ENCODE results near the gene SEPTIN5. TPM values are rescaled to one million over a fixed set of nuclear protein-coding genes. Genes with fewer than 3 reads are reported as not detected.

Gene SEPTIN5
- total RNA-seq, 1 experiment from 2014 or later = 46.2 TPM

DNA sequence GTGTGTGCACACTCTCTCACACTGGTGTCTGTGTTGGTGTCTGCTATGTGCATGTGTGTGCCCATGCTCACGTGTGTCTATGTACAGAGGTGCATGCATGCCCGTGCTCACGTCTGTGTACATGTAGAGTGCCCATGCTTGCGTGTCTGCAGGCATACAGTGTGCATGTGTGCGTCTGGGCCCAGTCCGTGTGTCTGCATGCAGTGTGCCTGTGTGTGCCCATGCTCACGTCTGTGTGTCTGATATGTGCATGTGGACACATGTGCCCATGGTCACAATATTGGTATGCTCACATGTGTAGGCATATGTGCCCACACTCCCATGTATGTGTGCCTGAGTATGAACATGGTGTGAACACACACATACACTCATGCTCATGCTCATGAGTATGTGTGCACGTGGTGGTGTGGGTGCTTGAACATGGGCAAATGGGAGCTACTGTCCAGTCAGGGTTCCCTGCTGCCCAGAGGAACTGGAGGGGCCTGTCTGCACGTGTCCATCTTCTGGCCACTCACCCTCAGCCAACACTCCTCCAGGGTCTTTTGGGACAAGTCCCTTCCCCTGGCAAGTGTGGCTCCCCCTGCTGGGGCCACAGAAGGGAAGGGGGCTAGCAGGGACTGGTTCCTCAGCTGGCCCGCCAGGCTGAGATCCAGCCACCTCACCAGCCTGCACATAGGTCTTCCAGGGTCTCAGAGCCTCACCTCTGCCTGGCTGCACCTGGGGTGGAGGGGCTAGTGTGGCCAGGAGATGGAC lies 39.0 kb downstream of the SEPTIN5 start:
- DNase-seq (ENCODE audit: low read depth) = no peak
- in situ Hi-C loops (cut with HindIII; ENCODE audit: low pct_unique_long_range_greater_than_20kb, low sequenced_read_pairs) = loop anchor here (10.0 kb wide), 2 partner anchors 82 to 172 kb away; no protein-coding TSS in a partner anchor

DNA sequence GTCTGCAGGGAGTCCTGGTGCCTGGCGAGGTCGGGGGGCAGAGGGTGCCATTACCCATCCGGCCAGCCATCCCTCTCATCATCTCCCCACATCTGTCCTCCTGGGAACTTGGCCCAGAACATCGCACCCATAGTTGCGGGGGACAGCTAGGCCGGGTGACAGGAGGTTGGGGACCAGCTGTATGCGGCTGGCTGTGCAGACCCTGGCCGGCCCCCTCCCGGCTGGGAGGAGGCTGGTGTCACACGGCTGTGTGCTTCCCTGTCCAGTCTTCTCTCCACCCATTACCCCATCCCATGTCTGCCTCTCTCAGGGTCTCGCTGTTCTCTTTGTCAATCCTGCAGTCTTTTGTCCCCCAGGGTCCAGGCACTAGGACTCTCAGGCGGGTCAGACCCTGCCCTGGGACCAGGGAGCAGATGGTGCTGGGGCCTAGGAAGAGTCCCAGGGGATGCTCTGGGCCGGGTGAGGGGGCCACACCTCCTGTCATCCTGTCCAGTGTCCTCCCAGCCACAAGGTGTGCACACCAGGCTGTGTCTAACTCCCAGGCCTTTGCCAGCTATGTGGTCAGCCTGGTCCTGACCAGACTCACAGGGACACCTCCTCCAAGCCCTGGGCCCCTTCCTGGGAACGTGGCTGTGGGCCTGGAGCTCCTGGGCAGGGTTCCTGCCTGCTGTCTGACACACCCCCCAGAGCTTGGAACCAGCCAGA lies 39.8 kb downstream of the SEPTIN5 start:
- in situ Hi-C loops (cut with HindIII; ENCODE audit: low pct_unique_long_range_greater_than_20kb, low sequenced_read_pairs) = loop anchor here (10.0 kb wide), 2 partner anchors 81 to 171 kb away; no protein-coding TSS in a partner anchor
- DNase-seq (ENCODE audit: low read depth) = no peak

DNA sequence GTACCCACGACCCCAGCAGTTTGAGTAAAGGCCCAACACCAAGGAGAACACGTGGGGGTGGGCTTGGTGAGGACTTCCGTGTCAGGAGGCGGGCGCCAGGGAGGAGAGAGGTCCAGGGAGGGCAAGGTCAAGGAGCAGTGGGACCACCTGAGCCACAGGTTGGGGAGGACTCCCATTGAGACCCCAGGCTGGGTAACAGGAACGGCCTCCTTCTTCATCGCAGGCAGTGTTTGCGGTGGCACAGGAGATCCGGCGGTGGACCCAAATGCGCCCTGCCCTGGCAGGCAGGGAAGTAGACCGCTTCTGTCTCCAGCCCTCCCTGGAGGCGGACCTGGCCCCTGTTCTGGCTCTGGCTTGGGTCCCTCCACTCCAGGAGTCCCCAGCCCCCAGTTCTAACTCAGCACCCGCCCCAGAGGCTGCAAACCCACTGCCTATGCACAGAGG lies 40.4 kb downstream of the SEPTIN5 start:
- no peak for DNase-seq (ENCODE audit: low read depth)
- in situ Hi-C loops (cut with HindIII; ENCODE audit: low pct_unique_long_range_greater_than_20kb, low sequenced_read_pairs) = loop anchor here (10.0 kb wide), 2 partner anchors 80 to 170 kb away; no protein-coding TSS in a partner anchor

DNA sequence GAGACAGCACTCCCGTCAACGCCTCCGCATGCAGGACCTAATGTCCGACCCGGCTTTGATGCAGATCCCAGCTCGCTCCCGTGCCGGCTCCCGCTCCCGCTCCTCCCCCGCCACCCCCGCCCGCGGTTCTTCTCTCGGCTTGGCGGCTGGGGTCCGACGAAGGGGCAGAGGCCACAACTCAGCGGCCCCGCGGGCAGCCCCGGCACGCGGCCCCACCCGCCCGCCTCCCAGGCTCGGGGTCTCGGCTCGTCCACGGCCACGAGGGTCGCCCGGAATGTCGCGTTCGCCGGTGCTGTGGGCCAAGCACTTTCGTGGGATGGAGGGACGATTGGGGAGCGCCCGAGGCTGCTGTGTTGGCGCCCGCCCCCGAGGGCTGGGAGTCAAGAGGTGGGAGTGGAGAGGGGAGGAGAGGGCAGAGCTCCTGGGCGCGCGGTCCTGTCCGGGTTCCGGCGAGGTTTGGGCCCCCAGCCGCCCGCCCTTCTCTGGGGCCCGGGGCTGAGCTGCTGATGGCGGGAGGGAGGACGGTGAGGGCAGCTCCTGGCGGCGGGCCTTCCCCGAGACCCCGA lies 40.9 kb downstream of the SEPTIN5 start:
- in situ Hi-C loops (cut with HindIII; ENCODE audit: low pct_unique_long_range_greater_than_20kb, low sequenced_read_pairs) = loop anchor here (10.0 kb wide), 2 partner anchors 80 to 170 kb away; no protein-coding TSS in a partner anchor
- DNase-seq (ENCODE audit: low read depth) = no peak

DNA sequence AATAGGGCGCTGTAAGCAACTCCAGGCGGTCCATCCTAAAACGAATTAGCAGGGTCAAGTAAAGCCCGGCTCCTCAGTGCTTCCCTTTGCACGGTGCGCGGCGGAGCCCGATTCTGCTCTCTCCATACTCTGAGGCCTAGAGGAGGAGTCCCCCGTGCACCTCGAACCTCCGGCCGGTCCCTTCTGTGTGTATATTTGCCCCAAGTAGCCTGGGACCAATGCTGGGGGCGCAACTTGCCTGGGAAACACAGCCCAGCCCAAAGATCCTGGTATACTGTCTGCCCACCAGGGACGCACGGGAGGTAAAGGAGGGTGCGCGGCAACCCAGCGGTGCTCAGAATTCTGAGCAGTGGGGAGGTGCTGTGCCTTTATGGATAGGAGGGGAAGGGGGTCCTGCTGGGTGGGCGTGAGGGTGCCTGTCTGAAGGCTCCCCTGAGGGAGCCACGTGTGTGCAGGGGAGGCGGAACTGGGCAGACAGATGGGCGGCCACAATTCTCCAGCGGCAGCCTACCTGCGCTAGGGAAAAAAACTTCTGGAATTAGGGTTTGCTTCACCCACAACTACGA lies 41.5 kb downstream of the SEPTIN5 start:
- DNase-seq (ENCODE audit: low read depth) = no peak
- in situ Hi-C loops (cut with HindIII; ENCODE audit: low pct_unique_long_range_greater_than_20kb, low sequenced_read_pairs) = loop anchor here (10.0 kb wide), 2 partner anchors 79 to 169 kb away; no protein-coding TSS in a partner anchor

DNA sequence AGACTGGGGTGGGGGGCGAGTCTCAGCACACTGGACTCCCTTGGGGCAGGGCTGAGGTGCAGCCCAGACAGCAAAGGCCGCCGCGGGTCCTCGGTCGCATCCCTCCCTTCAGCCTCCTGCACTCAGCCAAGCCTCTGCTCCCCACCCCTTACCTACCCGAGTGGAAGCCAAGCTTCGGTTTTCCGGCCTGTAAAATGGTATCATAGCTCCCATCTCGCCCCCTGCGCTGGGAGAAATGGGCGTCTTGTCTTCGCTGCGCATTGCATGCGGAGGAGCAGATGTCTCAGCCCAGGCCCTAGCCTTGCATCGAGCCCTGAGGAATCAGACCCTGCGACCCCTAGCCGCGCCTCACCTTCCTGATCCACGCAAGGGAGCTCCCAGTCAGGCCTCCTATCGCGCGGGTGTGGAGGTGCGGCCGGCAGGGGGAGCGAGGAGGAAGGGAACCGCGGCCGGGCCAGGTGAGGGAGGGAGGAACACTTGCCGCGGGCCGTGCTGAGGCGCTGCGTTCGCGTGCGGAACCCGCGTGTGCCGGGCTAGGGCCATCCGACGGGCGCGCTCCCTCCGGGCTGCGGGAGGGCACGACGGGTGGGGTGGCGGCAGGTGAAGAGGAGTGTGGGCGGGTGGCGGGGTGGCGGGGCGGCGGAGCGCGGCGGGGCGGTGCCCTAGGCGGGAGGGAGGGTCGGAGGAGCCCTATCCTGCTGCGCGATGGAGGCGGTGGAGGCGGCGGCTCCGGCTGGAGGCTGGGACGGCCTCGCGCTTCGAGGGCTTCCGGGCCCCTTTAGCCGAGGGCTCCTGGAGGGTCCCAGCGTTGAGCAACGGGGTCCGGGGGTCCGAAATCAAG lies 42.2 kb downstream of the SEPTIN5 start:
- in situ Hi-C loops (cut with HindIII; ENCODE audit: low pct_unique_long_range_greater_than_20kb, low sequenced_read_pairs) = loop anchor here (10.0 kb wide), 2 partner anchors 78 to 168 kb away; no protein-coding TSS in a partner anchor
- DNase-seq (ENCODE audit: low read depth) = peak; percentile 56

DNA sequence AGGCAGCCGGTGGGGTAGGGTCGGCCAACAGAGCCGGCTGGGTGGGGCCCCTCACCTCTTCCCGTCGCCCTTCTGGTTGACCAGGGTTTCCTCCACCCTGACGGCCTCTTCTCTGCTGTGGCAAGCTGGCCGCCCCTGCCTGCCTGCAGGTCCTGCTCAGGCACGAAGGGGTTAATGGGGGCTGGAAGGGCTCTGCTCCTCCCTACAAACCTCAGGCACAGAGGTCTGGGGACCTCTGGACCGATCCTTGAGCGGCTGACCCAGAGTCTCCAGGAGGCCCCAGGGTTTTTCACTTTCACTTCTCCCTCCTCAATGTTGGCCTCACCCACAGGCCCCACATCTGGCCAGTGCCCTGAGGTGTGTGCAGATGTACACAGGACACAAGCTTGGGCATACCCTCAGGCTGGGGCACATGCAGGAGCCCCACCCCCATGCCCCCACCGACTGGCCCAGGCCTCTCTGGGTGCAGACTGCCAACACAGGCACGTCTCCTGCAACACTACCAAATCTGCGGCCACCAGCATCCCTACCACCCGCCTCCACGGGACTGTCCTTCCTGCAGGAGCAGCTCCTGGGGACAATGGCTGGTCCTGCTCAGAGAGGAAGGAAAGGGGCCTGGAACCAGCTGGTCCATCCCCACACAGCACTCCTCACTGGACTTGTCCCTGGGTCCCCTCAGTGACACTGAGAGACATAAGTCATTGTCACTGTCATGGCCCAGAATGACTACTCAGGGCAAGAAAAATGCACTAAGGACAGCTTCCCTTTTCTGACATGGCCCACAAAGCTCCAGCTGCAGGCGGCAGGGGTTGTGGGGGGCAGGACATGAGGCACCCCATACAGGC lies 43.1 kb downstream of the SEPTIN5 start:
- in situ Hi-C loops (cut with HindIII; ENCODE audit: low pct_unique_long_range_greater_than_20kb, low sequenced_read_pairs) = loop anchor here (10.0 kb wide), 2 partner anchors 77 to 167 kb away; no protein-coding TSS in a partner anchor
- DNase-seq (ENCODE audit: low read depth) = no peak

DNA sequence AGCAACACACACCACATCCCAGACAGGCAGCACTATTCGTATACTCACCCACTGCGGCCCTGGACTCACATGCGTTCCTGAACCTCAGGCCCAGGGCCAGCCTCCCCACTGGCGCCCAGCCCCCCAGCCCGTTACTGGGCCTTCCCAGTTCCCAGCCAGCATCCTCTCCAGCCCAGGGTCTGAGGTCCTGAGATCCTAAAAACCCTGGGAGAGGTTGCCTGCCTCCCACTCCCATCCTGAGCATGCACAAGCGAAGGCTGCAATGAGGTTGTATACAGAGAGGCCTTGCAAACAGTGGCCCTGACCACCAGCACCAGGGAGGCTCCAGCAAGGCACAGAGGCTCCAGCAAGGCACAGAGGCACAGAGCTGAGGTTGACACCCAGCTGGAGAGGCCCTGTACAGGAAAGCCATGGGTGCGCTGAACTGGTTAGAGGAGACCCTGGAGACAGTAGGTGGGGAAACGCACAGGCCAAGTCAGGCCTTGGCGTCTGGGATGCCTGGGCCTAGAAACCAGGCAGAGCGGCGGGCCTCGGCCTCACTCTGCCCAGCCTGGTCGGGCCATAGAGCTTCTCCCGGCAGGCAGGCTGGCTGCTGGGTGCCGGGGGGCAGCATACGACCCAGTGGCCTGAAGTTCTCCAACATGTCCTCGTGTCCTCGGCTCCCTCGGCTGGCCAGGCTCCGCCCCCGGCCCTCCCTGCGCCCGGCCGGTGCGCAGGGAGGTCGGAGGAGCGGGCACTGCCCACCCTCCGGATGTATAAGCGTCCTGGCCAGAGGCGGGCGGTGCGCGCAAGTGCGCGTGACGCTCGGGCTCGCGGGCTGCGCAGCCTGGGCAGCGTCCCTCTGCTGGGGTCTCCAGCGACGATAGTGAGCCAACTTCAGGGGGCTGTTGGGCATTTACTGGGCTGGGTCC lies 43.9 kb downstream of the SEPTIN5 start:
- in situ Hi-C loops (cut with HindIII; ENCODE audit: low pct_unique_long_range_greater_than_20kb, low sequenced_read_pairs) = loop anchor here (10.0 kb wide), 2 partner anchors 77 to 167 kb away; no protein-coding TSS in a partner anchor

DNA sequence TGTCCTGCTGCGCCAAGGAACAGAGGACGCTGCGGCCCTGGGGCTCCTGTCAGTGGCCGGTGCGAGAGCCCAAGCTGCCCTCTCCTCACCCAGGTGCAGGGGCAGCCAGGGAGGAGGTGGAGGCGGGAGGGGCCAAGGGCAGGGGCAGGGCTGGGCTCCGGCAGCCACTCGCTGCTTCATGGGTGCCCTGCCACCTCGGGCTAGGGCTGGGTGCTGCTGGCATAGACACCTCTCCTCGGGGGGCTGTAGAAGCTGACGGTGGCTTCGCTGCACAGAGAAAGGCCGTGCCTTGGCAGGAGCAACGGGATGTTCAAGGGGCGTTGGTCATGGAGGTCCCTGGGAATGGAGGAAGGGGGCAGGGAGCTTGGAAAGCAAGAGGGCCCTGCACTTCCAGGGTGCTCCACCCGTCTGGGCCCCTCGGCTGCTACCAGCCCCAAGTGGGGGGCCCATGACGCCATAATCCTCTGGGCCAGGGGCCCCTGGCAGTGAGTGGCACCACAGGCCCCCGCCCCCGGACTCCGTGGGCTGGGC lies 44.7 kb downstream of the SEPTIN5 start:
- DNase-seq (ENCODE audit: low read depth) = no peak
- in situ Hi-C loops (cut with HindIII; ENCODE audit: low pct_unique_long_range_greater_than_20kb, low sequenced_read_pairs) = loop anchor here (10.0 kb wide), 2 partner anchors 76 to 166 kb away; no protein-coding TSS in a partner anchor

More for the DNA sequence above, 43.9 kb downstream of the SEPTIN5 start:
- DNase-seq (ENCODE audit: low read depth) = no peak

DNA sequence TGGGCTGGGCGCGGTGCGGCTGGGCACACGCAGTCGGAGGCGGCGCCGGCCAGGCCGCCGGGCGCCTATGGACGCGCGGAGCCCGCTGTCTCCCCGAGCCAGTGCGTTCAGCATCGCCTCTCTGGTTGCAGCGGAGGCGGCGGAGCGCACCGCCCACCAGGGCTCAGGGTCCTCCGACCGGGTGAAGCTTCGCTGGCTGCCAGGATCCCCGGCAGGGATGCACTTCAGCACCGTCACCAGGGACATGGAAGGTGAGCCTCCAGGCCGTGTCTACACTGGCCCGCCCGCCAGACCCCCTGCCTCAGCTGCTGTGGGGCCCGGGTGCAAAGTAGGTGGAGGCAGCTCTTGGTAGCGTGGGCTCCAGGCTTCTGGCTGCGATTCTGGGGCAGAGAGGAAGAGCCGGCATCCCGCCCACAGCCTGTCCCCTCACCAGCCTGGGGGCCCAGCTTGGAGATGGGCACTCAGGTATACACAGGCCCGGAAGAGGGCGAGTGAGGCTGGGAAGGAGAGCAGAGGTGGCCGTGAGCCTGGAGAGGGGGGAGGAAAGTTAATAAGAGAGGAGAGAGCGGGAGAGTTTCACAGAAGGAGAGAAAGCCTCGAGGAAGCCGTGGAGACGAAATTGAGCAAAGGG lies 45.2 kb downstream of the SEPTIN5 start:
- no peak for DNase-seq (ENCODE audit: low read depth)
- in situ Hi-C loops (cut with HindIII; ENCODE audit: low pct_unique_long_range_greater_than_20kb, low sequenced_read_pairs) = loop anchor here (10.0 kb wide), 2 partner anchors 75 to 165 kb away; no protein-coding TSS in a partner anchor

DNA sequence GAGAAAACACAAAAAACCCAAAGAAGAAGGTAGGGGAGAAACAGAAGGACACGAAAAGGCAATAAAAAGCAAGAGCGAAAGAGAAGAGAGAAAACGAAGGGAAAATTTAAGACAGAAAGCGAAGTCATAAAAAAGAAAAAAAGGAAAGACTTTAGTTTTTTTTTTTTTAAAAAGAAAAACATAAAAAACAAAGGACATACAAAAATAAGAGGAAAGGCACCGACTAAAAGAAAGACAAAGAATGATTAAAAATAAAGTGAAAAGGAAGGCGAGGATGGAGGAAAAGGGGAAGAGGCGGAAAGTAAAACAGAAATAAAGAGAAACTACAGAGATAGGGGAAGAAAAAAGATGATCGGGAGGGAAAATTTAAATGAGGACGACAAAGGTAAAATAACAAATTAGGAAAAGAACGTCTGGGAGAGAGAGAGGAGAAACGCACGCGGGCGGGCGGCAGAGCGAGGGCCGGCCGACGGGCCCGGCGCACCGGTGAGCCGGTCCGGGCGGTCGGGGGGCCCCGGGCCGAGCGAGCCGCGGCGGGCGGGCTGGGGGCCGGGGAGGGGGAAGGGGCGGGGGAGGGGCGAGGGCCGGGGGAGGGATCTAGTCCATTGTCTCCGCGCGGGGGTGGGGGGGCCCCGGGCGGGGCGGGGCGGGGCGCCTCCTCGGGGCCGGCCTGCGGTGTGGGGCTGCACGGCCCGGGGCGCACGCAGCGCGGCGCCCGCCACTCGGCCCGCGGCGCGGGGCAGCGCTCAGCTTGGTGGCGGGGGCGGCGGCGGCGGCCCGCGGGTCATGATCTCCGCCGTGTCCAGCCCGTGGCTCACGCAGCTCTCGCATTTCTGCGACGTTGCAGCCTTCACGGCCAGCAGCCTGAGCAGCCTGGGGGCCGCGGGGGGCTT lies 46.0 kb downstream of the SEPTIN5 start, which contains the start of gene TBX1:
TBX1 (plus strand) TSS at position 721 of the 893 bp plus-strand sequence; CDS start at position 787, 66 bp downstream.
- in situ Hi-C loops (cut with HindIII; ENCODE audit: low pct_unique_long_range_greater_than_20kb, low sequenced_read_pairs) = no loop called here

DNA sequence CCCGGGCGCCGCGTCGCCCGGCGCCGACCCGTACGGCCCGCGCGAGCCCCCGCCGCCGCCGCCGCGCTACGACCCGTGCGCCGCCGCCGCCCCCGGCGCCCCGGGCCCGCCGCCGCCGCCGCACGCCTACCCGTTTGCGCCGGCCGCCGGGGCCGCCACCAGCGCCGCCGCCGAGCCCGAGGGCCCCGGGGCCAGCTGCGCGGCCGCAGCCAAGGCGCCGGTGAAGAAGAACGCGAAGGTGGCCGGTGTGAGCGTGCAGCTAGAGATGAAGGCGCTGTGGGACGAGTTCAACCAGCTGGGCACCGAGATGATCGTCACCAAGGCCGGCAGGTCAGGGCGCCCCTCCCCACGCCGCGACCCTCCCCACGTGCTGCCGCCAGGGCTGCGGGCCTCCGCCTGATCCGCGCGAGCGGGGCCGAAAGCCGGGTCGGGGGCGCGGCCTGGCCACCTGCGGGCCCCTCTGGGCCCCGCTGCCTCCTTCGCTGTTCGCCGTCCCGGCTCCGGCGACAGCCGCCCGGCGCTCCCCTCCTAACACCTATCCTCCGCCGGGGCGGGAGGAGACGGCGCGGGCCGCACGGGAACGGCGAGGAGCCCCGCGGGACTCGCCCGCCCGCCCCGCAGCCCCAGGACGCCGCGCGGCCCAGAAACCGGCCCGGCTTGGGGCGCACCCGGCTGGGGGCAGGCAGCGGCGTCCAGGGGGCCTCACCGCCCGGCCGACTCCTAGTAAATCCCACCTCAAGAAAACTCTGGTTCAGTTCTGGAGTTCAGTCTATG lies 46.8 kb downstream of the SEPTIN5 start:
- in situ Hi-C loops (cut with HindIII; ENCODE audit: low pct_unique_long_range_greater_than_20kb, low sequenced_read_pairs) = no loop called here
- DNase-seq (ENCODE audit: low read depth) = no peak

More for the DNA sequence above, 46.0 kb downstream of the SEPTIN5 start, which contains the start of gene TBX1:
- DNase-seq (ENCODE audit: low read depth) = no peak

Data from Caki2 (cell line).